ENCODE data around the gene LRP5. TPM values are rescaled to one million over a fixed set of nuclear protein-coding genes. Genes with fewer than 3 reads are reported as not detected.
"Not testable (repeated sequence)": the region's sequence is repeated elsewhere in the genome, so short reads cannot be mapped to it uniquely, and the experiment has no call there.

LRP5 gene
- total RNA-seq, 4 donors from 2014 or later = 45.8 to 75.5 (median 54.3) TPM

- peak; percentile 85 to 86 for DNase-seq
- Histone ChIP-seq H3K4me3 (replicated peaks in 1 of 3) (no peak overlapping the region), H3K27me3 (no peaks in the 10 kb centered on the region), H3K27ac (peak overlapping the region; percentile 85 to 97 (median 91)), H3K4me1 (peaks cover 21 to 28% of the 10 kb centered on the region in 2 donors), H3K9me3 (no peaks in the 10 kb centered on the region), H3K36me3 (peaks cover 4 to 12% of the 10 kb centered on the region in 2 donors)
- intact Hi-C loops (cut with DNase I) = no loop called here
- TF ChIP-seq CTCF (IDR thresholded peaks at IDR 0.05) = no peak
- no peak for TF ChIP-seq POLR2A (IDR thresholded peaks at IDR 0.05)
- WGBS, 2 donors = 36 to 50% methylated on average over 13 to 17 of the region's 17 CpGs
These were observed 86.8 kb downstream of the LRP5 start for GRCh38 chr11:68398995-68399851.

- DNase-seq = peak; percentile 51 to 64
- Histone ChIP-seq H3K36me3 (peaks cover 6 to 13% of the 10 kb centered on the region in 2 donors), H3K4me3 (replicated peaks in 1 of 3) (no peak overlapping the region), H3K9me3 (no peaks in the 10 kb centered on the region), H3K4me1 (peaks cover 21 to 28% of the 10 kb centered on the region in 2 donors), H3K27ac (peak overlapping the region; percentile 85 to 97 (median 91)), H3K27me3 (no peaks in the 10 kb centered on the region)
- no peak for TF ChIP-seq CTCF (IDR thresholded peaks at IDR 0.05)
- TF ChIP-seq POLR2A (IDR thresholded peaks at IDR 0.05) = no peak
- 37 to 39% methylated on average over 3 to 9 of the region's 13 CpGs for WGBS, 2 donors
- intact Hi-C loops (cut with DNase I) = loop anchor here (5.0 kb wide), 1 partner anchor 37 kb away; no protein-coding TSS in a partner anchor
These were observed 87.5 kb downstream of the LRP5 start for GRCh38 chr11:68399916-68400315.

GRCh38 chr11:68400584-68400983, 88.2 kb downstream of the LRP5 start:
- 95% methylated on average over 7 of the region's 7 CpGs for WGBS, 2 donors

GRCh38 chr11:68401856-68402255, 89.5 kb downstream of the LRP5 start:
- H3K36me3 ChIP-seq = peaks cover 6 to 19% of the 10 kb centered on the region in 2 donors
- no peak overlapping the region for H3K4me3 ChIP-seq (replicated peaks in 1 of 3)
- intact Hi-C loops (cut with DNase I) = loop anchor here (5.0 kb wide), 1 partner anchor 35 kb away; no protein-coding TSS in a partner anchor
- H3K9me3 ChIP-seq = no peaks in the 10 kb centered on the region
- WGBS, 2 donors = 89% methylated on average over 7 of the region's 7 CpGs
- H3K4me1 ChIP-seq = peaks cover 21 to 31% of the 10 kb centered on the region in 2 donors
- no peak for TF ChIP-seq POLR2A (IDR thresholded peaks at IDR 0.05)
- TF ChIP-seq CTCF (IDR thresholded peaks at IDR 0.05) = no peak
- no peaks in the 10 kb centered on the region for H3K27me3 ChIP-seq
- peak overlapping the region in 1 of 3 donors; percentile 97 for H3K27ac ChIP-seq
- DNase-seq = no peak

More at GRCh38 chr11:68400584-68400983, 88.2 kb downstream of the LRP5 start:
- H3K4me3 ChIP-seq (replicated peaks in 1 of 3); H3K27me3 ChIP-seq; DNase-seq; H3K9me3 ChIP-seq: not testable (repeated sequence)
- Histone ChIP-seq H3K4me1 (peaks cover 21 to 28% of the 10 kb centered on the region in 2 donors), H3K36me3 (peaks cover 6 to 13% of the 10 kb centered on the region in 2 donors), H3K27ac (peak overlapping the region; percentile 85 to 97 (median 91))
- intact Hi-C loops (cut with DNase I) = loop anchor here (5.0 kb wide), 1 partner anchor 37 kb away; no protein-coding TSS in a partner anchor

GRCh38 chr11:68402355-68403031, 90.1 kb downstream of the LRP5 start:
- TF ChIP-seq CTCF (IDR thresholded peaks at IDR 0.05) (no peak), POLR2A (IDR thresholded peaks at IDR 0.05) (no peak)
- no peak overlapping the region for H3K4me3 ChIP-seq (replicated peaks in 1 of 3)
- H3K27me3 ChIP-seq = no peaks in the 10 kb centered on the region
- peaks cover 6 to 23% of the 10 kb centered on the region in 2 donors for H3K36me3 ChIP-seq
- intact Hi-C loops (cut with DNase I) = loop anchor here (5.0 kb wide), 1 partner anchor 35 kb away; no protein-coding TSS in a partner anchor
- no peak overlapping the region for H3K27ac ChIP-seq
- no peak for DNase-seq
- peaks cover 21 to 31% of the 10 kb centered on the region in 2 donors for H3K4me1 ChIP-seq
- 97 to 98% methylated on average over 10 to 11 of the region's 15 CpGs for WGBS, 2 donors
- H3K9me3 ChIP-seq = no peaks in the 10 kb centered on the region

Data from thyroid gland (tissue), 4 donors.